GM21390 (cell line): ENCODE results near the gene C11orf91.
"Not testable (repeated sequence)": the region's sequence is repeated elsewhere in the genome, so short reads cannot be mapped to it uniquely, and the experiment has no call there.

Source experiments
- ATAC-seq: cut with Tn5 transposase; IDR thresholded peaks from one replicate; pipeline ENCODE4 v1.9.1; 2021; ENCODE audit not compliant: unreplicated experiment

C11orf91 gene

GRCh38 chr11:33672273-33672672 lies 28.4 kb downstream of the C11orf91 start:
- no peak for ATAC-seq

DNA sequence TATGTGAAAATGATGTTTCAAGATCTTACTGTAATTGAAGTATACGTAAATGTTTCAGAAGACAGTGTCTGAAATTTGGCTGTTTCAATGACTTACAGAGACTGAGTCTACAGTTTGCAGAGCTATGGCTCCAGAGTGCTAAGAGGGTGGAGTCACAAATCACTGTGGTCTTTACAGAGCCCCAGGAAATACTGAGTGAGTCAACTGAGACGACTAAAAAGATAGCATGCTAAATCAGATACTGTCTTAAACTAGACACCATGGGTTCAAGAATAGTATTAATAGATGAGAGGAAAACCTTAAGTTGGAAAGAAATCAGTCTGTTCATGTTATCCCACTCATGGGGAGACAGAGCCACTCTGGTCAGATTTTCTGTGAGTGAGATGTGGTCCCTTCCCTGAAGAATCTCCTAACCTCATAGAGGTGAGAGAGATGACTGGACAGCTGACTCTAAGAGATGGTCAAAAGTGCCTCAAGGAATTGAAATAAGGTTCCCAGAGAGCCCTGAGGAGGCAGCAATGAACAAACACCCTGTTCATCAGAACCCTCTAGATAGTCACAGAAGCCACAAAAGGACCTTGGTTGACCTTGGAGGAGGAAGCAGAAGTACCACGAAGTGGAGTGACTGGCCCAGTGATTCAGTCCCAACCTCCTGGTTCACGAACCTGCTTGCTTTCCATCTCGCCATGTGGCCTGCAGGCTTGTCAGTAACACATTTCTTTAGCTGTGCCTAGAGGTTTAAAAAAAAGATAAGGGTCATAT lies 30.2 kb downstream of the C11orf91 start:
- ATAC-seq: no peak

DNA sequence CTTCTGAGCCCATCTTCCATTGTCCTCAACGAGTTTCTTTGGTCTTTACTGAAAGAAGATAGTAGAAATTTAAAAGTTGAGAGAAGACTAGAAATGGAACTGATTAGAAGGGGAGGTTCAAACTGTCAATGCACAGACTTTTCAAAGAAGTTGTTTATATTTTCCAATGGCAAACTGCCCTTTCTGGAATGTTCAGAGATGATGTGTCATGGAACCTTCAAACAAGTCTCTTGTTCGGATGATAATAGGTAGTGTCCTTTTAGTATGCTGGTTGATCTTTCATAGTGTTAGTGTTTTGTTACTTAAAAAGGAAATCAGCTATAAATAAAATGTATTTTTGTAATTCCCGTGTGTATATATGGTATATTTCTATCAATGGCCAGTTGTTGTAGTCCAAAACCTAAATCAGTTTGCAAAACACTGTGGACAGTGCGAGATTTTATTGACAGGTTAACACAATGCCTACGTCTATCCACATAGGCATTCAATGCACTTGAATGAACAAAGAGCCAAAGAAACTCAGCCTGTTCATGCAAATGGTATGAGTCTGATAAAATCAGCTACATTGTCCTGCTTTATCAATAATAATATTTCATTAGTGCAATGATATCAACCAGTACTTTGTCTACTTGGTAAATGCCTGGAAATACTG lies 30.9 kb downstream of the C11orf91 start:
- no peak for ATAC-seq

DNA sequence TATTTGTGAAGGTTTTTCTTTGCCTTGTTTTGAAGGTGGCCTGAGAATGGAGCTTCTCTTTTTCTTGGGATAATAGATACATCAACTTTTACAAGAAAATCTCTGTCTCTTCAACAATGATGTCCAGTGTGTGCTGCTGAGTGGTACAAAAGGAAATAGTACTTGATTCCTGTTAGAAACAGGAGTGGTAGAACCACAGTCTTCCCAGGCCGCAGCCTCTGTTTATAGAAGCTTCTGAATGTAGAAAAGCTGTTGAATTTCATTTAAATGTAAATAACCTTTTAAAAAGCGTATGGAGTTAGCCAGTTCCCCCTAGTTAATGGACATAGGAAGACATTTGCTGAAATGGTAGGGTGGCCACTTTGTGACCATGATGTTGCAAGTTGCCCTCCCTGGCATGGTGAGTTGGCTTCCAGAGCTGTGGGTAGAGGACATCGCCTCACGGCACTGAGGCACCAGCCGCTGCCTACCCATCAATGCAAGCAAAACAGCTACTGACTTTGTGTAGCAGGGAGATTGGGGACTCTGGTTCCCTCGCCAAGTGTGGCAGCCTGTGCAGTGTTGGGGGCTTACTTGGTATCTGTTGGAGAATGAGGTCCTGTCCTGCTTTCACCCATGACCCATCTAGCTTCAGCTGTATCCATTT lies 31.6 kb downstream of the C11orf91 start:
- ATAC-seq: no peak

DNA sequence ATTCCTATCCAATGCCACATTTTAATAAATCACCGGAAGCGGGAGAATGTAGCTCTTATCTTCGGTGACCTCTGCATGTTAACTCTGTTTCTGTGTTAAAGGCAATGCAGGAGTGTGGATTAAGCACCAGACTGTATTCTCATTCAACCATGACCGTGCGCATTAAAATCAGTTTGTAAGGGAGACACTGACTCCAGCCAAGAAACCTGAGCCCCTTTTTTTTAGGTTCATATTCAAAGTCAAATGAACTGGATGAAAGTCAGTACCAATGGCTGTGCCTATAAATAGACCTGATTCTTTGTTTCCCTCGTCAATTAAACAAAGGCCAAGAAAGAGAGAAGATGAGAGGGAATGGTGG lies 32.2 kb downstream of the C11orf91 start:
- no peak for ATAC-seq

GRCh38 chr11:33667819-33668467 lies 32.7 kb downstream of the C11orf91 start:
- no peak for ATAC-seq

- ATAC-seq: no peak
Observed at GRCh38 chr11:33665350-33666106, 35.1 kb downstream of the C11orf91 start.

DNA sequence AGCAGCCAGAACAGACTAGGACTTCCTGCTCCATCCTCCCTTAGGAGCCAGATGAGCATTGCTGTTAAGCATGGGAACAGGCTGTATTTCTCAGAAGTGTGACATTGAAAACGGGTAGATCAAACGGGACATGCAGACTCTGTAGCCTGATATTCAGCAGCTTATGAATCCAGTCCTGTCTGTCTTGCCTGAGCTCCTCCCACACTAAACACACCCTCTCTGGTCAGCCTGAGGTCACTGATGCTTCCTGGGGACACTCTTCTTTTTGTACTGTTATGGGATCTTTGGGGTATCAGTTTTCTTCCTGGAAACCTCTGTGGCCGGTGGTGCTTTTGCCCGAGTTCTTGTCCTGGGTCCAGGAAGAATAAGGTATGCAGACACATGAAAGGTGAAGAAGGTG lies 35.8 kb downstream of the C11orf91 start:
- no peak for ATAC-seq

DNA sequence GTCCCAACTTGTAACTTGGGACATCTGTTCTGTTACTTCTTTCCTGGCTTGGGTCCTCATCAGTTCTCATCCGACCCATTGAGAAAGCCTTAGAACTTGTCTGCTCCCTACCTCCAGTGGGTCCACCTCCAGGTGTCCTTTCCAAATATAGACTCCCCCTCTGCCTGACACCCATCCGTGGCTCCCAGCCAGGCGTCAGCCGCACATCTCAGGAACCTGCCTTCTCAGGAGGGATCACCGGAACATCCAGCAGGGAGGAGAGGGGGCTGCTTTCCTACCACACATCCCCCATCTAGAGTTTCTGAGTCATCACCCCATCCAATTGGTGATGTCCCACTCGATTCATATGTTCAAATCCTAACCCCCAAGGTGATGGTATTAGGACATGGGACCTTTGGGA lies 36.5 kb downstream of the C11orf91 start:
- no peak for ATAC-seq

GRCh38 chr11:33663121-33663520 lies 37.5 kb downstream of the C11orf91 start:
- ATAC-seq: no peak

- not testable (repeated sequence) for ATAC-seq
Observed at GRCh38 chr11:33661526-33661925, 39.1 kb downstream of the C11orf91 start.

DNA sequence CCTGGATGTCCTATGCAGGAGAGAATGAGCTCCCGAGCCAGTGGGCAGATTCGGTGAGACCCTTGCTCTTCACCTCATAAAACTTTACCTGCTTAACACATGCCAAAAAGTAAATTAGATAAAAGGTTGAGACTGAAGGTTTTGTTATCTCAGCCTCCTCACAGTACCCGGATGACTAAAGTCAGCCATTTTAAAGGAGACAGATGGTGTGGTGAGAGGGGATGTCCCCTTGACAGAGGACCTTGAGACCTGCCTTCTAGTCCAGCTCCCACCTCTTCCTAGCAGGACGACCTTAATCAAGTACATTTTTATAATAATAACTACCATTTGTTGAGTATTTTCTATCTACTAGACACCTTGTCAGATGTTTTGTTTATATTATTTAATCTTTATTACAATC lies 39.7 kb downstream of the C11orf91 start:
- no peak for ATAC-seq

DNA sequence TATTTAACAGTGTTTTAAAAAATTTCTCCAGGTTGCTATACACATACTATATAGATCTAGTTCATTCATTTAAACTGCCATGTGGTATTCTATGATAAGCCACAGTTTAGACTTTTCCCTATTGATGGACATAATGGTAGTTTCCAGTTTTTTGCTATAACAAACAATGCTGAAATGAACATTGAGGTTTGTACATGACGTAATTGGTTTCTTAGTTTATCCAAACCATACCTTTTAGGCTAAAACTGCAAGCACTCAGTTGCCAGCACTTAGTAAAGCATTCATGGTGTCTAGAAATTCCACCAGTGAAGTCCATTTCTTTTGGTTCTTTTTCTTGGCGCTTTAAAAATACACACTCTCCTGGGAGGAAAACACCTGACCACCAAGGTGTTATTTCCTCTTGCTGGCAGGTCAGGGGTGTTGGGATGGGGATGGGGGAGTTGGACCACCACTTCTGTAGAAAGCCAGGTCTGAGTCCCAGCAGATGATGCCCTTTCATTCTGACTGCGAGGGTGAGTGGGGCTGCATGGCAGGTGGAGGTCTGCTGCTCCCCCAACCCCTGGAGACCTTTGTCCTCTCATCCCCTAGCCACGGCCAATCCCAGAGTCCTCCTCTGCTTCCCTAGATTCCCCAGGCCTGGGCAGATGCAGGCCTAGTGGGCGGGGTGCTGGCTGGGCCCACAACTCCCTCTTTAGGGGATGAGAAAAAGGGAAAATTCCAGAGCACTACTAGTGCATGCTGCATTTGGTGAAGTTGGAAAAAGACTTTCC lies 41.1 kb downstream of the C11orf91 start:
- ATAC-seq: no peak

DNA sequence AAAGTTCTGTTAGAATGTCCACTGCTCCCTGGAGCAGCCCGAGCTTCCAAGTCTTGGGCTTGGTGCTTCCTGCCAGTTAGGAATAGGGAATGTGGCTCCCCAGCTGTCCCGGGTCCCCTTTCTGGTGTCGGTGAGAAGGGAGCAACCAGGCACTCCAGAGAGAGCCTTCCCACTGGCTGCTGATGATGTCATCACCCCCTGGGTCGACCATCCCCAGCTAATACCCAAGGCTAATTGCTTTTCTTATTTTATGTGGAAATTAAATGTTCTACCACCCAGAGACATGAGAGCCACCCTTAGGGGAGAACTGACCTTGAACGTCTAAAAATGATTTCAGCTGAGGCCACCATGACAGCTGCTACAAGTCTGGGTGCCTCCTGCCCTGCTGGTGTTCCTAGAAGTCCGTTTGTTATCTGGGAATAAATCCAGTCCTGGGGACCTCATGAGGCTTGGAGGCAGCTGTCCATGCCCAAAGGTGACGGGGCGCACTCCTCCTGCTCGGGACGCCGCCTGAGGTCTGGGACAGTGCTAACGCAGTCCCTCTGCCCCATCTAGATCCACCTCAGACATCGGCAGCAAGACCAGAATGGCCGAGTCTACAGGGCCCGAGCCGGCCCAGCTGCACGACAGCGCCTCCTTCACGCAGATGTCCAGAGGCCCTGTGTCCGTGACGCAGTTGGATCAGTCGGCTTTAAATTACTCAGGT lies 42.3 kb downstream of the C11orf91 start:
- no peak for ATAC-seq

GRCh38 chr11:33657757-33658156 lies 42.9 kb downstream of the C11orf91 start:
- no peak for ATAC-seq

- no peak for ATAC-seq
Observed at GRCh38 chr11:33656768-33657167, 43.9 kb downstream of the C11orf91 start.

DNA sequence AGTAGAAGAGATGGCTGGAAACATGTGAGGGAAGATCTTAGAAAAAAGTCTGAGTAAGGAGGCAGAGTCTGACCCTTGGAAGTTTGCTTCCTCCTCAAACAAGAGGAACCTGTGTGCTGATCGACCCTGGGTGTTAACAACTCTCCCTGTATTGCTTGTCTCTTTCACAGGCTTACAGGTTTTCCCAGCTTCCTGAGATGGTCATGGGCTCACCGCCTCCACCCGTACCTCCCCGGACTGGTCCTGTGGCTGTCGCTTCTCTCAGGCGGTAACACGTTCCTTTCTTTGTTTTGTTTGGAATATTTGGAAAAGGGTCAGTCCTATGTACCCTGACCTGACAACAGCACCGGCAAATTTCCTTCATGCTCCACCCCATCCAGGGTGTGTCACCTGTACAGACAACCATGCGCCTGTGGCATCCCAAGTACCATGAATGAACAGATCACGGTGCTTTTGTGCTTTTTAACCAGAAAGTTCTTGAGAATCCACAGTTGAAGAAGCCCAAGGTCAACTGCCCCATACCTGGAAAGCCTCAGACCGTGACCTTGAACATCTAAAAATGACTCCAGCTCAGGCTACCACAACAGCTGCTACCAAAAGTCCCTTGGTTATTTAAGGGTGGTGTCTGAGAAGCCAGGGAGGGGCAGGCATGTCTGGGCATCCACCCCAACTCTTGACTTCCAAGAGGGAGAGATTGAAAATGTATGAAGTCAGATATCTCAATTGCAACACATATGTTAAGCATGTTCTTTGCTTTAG lies 44.6 kb downstream of the C11orf91 start:
- ATAC-seq: no peak

DNA sequence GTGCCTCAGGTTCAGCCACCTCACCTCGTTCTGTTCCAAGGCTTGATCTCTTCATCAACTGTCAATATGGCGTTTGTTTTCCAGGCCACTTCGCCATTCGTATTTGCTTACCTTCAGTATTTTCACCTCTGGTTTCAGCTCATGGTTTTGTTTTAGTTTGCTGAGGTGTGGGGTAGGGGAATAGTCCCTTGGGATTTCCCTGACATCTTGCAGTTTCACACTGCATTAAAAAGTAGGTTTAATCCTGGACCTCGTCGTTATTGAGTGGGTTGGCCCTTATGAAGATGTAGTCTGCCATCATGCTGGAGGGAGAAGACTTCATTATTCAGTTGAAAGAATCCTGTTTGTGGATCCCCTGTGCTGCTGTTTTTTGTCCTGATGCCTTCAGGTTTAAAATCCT lies 46.0 kb downstream of the C11orf91 start:
- ATAC-seq: no peak

DNA sequence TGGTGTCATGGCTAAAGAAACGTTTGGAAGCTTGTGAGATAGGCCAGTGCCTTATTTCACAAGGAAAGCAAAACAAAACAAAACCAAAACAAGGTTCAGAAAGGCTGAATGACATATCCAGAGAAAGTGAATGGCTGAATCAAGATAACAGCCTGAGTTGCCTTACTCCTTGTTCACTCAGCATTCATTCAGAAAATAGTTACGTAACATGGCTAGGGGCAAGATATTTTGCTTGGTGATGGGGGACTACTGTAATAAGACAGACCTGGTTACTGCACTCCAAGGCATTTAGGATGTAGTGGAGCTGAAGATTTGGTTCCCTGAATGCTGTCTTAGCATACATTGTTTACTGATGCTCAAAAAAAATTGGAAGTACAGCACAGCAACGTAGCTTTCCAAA lies 47.7 kb downstream of the C11orf91 start:
- no peak for ATAC-seq
